Activated naive CD4-positive, alpha-beta T cell treated with Interleukin-2 at 50 U/mL for 16 hours (primary cell): ENCODE results near the gene CA4.
"Not testable (repeated sequence)": the region's sequence is repeated elsewhere in the genome, so short reads cannot be mapped to it uniquely, and the experiment has no call there.

ENCODE experiments used
- DNase-seq: peaks from one replicate; pipeline ENCODE4 v3.0.0-alpha.2; 2020

The CA4 gene

DNA sequence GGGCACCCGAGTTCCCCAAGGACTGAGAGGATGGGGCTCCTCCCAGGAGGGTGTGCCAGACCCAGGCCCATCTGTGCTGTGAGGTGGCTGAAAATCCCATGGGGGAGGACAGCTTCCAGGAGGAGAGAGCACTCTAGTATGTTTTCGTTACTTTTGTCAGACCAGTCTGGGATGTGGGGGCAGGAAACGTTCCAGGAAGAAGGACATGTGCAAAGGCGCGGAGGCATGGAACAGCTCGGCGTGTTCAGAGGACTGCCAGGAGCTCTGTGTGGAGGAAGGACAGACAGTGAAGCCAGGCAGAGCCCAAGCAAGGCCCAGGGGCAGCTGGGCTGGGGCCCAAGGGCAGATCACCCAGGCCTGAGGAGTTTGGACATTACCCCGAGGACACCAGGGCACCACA lies 7.0 kb downstream of the CA4 start:
- DNase-seq: no peak

DNA sequence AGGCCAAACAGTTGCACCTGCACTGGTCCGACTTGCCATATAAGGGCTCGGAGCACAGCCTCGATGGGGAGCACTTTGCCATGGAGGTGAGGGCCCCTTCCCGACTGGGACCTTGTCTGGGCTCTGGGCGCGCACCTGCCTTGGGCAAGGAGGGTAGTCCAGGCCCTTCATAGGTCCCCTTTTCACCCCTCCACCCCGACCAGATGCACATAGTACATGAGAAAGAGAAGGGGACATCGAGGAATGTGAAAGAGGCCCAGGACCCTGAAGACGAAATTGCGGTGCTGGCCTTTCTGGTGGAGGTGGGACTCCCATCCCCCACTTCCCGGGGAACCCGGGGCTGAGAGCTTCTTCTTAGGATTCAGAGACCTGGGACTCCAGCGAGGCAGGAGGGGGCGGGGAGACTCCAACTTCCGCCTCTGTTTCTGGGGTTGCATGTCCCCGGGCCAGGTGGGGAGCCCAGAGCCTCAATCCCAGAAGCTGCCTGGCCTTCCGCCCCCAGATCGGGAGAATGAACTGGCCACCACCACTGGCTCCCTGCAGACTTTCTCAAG lies 7.8 kb downstream of the CA4 start:
- no peak for DNase-seq

DNA sequence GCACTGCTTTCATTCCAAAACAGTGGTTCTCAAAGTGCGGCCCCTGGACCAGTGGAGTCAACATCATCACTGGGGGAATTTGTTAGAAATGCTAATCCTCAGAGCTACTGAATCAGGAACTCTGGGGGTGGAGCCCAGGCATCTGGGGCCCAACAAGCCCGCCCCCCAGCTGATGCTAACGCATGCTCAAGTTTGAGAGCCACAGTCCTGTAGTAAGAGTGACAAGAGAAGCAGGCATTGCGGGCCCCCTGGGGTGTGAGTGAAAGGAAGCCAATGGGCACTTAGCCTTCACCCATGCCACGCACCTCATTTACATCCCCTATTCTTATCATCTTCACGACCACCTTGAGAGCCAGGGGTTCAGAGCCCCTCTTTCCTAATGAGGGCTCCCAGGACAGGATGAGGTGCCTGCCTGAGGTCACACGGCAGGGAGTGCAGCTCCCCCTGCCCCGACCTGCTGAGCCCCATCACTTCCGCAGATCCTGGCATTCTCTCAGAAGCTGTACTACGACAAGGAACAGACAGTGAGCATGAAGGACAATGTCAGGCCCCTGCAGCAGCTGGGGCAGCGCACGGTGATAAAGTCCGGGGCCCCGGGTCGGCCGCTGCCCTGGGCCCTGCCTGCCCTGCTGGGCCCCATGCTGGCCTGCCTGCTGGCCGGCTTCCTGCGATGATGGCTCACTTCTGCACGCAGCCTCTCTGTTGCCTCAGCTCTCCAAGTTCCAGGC lies 9.1 kb downstream of the CA4 start:
- no peak for DNase-seq

DNA sequence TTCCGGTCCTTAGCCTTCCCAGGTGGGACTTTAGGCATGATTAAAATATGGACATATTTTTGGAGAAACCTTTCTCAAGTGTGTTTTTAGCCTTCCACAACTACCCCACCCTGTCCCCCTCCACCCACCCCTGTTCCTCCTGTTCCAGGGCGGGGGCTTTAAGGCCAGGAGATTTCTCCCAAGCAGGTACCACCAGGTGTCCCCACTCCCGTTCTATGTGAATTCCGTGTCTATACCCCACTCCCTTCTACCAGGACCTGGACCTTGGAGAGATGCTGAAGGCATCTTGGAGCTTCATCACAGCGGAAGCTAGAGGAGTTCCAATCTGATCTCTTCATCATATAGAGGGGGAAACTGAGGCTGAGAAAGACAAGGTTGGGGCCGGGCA lies 9.7 kb downstream of the CA4 start:
- DNase-seq: no peak

DNA sequence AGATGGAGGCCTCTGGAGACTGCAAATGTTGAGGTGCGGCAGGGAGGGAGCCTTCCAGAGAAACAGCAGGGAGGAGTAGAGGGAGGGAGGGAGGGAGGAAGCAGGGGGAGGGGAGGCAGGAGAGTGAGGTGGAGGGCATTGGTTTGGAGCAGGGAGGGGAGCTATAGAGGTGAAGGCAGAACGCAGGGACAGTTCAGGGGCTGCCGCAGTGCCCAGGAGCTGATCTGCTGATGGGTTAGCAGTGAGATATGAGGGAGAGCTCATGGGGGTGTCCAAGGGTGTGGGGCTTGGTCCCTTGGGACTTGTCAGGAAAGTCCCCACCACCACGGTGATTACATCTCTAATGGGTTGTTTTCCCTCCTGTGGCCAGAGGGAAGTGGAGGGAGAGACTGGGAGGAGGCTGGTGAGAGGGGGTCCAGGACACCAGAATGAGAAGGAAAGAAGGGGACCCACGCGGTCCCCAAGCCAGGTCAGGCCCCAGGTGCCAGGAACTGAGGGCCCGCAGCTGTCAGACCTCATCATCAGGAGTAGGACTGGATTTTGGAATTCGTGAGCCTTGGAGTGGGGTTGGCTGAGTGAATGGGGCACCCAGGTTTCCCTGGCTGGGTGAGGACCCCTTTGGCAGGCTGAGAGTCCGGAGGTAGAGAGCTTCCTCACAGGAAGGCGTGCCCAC lies 11.2 kb downstream of the CA4 start:
- DNase-seq: no peak

DNA sequence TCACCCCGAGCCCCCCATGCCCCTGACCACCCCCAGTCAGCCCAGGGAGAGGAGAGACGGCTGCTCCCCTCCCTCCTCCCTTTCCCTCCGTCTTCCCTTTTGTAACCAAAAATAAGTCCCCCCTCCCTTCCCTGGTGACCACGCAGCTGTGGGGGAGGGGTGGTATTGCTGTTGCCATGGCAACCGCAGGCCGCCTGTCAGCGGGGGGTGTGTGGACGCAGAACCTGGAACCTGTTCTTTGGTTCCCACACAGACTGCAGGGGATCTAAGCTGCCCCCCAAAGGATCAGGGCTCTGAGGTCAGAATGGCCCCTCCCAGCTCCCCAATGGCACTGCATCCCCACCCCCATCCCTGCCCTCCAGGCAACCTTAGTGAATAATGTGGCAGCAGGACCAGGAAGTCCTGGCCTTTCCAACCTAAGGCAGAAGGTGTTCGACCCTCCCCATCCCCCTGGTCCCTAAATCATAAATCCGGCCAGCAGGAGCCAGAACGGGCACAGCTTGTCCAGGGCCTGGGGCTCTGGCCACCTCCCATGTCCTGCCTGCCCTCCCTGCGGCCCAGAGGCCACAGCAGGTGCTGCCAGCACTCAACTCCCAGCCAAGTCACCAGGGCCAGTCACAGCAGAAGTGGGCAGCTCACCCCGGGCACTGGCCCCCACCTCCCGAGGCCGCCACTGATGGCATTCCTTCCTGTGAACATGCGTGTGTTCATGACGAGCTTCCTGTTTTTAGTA lies 12.0 kb downstream of the CA4 start:
- no peak for DNase-seq

DNA sequence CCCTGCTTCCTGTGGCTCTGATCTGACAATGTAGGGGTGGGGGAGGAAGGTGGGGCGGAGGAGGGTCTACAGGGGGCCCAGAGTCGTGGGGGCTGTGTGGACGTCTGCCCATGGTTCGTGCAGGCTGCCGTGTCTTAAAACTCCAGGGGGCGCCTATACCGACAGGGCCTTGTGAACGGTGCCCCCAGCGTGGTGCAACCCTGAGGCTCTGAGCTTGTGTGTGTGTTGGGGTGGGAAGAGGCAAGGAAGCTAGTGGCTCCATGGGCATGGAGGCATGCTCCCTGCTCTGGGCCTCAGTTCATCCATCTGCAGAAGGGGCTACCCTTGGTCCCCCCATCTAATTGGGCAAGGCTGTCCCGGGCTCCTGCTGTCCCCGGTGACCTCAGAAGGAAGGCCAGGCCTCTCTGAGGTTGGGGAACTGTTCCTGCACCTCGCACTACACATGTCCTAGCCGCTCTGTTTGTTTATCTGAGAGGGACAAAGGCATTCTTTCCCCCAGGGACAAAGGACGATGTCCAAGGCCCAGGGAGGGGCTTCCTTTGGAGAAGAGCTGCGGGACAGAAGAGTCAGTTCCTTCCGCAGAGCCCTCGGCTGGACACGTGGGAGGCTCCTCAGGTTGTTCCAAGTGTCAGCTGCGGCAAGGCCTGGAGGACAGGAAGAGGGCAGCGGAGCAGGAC lies 13.5 kb downstream of the CA4 start:
- no peak for DNase-seq

DNA sequence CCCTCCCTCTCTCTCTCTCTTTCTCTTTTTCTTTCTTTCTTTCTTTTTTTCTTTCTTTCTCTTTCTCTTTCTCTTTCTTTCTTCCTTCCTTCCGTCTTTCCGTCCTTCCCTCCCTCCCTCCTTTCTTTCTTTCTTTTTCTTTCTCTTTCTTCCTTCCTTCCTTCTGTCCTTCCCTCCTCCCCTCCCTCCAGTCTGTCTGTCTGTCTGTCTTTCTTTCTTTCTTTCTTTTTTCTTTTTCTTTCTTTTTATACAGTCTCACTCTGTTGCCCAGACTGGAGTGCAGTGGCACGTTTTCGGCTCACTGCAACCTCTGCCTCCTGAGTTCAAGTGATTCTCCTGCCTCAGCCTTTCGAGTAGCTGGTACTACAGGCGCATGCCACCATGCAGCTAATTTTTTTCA lies 14.4 kb downstream of the CA4 start:
- DNase-seq: no peak

DNA sequence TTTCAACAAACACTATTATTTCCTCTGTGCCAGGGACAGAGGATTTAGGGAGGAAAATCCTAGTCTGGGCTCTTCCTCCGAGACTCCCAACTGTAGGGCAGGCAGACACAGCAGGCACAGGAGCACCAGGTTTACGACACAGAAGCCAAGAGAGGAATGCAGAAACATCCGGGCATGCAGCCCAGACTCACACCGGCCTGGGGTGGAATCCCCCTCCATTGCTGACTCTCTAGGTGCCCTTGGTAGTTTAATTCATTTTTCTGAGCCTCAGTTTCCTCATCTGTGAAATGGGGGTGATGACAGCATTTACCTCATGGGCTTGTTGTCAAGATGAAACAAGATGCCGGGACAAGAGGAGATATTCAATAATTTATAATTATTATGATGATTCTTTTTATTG lies 14.9 kb downstream of the CA4 start:
- DNase-seq: no peak

DNA sequence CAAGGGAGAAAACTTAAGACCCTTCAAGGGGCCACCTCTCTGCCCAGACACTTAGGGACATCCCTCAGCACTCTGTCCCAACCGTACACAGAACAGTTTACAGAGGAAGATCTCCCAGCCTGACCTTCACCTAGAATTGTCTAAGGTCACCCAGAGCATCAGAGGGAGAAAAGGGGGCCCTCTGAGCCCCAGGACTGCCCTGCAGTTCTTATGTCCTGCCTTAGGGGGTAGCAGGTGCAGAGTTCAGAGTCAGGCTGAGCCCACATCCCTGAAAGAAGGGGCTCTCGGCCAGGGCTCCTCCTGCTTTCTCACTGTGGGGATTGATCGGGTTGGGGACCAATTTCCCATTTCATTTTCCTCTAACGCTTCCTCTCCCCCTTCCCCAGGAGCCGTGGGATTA lies 15.4 kb downstream of the CA4 start:
- DNase-seq: no peak

DNA sequence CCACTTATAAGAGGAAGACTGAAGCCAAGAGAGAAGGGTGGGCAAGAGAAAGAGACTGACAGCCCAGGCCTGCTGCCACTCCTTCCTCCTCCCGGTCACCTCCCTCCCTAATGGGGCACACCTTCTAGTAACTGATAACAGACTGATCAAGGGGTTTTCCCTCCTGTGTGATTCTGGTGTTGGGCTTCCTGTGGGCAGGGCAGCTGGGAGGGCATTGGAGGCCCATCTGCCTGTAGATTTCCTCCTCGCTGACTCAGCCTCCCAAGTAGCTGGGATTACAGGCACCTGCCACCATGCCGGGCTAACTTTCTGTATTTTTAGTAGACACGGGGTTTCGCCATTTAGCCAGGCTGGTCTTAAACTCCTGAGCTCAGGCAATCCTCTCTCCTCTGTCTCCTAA lies 16.2 kb downstream of the CA4 start:
- DNase-seq: peak; percentile 23

DNA sequence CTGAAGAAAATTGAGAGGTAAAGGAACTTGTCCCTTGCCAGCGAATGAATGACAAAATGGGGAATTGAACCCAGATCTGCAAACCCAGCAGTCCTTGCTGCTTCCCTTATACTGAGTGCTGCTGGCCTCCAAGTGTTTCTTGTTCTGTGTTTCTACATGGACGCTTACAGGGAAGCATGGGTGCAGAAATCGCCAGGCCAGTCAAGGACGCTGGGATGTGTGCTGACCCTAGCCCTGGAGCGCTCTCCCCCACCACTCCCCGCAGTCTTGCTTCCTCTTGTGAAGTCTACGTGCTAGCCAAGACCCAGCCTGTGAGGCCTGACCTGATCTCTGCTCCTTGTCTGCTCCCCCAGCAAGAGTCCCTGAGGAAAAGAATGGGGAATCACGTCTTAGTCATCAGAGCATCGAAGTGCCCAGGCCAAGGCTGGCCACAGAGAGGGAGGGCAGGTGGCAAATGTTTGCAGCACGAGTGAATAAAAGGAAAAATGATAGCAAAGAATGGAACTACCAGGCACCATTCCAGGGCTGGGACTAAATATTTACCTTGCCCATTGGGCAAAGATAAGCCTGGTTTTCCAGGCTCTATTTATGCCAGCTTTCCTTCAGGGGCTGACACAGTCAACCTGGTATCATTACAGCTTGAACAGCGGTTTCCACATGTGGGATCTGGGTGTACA lies 17.4 kb downstream of the CA4 start:
- DNase-seq: no peak

DNA sequence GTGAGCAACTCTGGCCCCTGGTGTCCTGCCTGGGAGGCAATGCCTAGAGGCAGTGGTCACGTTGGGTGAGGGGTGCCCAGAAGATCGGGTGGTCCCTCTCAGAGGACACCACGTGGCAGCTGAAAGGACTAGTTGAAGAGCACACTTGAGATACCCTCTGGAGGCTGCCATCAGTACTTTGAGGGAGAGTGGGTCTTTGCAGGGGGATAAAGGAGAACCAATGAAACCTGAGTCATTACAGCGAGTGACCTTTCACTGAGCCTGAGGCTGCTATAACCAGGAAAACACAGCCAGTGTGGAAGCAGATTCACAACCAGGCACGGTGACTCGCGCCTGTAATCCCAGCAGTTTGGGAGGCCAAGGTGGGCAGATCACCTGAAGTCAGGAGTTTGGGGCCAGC lies 18.9 kb downstream of the CA4 start:
- no peak for DNase-seq

DNA sequence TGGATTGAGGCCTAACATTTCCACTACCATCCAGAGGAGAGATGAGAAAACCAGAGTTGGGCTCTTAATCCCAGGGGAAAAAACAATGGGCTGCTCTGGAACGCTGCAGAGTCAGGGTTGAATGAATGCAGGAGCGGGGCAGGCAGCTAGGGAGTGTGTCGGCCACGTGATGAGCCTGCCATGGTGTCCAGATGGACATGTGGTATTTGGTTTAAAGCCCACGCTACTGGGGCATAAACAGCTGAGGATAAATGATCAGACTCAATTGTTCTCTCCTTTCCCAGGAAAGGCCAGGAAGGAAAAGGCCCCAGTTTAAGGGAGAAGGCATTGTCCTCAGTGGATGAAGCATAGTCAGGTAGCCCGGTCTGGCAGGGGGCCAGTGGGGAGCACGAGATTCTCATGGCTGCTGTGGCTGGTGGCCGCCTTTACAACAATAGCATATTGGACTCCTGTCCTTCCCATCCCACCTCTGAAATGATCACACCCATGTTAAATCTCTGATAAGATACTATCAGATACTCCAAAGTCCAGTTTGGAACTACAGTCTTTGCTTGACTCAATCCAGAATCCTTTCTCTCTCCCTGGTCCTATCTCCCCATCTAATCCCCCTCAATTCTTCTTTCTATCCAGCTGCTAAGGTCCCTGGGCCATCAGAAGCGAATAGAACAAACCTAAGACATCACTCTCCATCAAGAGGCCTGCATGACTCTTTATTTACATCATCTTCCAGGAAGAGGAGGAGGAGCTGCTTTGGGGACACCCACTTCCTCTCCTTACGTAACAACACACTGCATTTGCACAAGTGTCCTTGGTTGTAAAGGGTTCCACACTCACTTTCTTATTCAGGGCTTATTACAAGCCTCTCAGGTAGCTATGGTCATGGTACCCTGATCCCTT lies 20.4 kb downstream of the CA4 start:
- DNase-seq: no peak

DNA sequence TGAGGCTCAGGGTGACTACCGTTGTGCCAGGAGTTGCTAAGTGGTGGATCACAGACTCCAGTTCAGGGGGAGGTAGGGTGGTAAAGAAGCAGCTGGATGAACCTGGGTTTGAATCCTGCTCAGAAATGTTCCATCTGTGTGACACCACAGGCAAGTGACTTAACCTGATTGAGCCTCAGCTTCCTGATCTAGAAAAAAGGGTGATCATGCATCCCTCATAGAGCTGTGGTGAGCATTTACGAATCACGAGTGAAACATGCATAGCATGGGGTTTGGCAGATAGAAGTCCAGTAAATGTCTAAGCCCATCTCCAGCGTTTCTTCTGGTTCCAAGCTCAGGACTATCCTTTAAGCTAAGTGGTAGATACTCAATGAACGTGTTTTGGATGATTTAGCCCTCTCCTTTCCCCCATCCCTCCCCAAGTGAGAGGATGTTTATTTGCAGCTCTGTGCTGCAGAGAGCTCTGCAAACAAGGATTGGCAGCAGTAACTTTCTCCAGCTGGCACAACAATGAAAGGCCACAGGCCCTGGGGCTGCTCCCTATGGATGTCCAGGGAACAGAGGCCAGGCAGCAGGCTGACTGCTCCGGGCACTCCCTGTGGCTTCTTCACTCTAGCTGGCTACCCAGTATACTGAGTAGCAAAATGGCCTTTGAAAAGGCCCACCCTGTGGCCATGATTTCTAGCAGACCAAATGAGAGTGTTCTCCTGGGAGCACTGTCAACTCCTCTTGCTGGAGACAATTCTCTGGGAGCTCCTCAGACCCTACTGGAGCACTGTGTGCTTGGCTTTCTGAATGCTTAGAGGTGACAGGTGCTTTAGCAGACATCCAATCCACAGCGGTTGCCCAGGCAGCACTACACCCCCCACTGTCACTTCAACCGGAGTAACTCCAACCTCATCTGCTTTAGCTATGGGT lies 21.3 kb downstream of the CA4 start:
- no peak for DNase-seq

DNA sequence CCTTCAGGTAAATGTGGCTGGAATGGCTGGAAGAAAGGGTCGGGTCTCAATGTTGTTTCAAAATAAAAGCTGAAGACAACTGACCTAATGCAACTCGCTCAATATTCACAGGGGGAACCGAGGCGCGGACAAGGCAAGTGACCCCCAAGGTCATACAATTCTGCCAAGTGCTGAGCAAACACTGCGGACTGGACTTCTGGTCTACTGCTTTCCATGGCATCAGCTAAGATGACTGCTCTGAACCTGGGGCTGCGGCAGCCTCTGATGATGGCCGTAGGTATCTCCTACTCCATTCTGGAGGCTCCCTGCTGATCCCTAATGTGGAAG lies 21.9 kb downstream of the CA4 start:
- DNase-seq: no peak

DNA sequence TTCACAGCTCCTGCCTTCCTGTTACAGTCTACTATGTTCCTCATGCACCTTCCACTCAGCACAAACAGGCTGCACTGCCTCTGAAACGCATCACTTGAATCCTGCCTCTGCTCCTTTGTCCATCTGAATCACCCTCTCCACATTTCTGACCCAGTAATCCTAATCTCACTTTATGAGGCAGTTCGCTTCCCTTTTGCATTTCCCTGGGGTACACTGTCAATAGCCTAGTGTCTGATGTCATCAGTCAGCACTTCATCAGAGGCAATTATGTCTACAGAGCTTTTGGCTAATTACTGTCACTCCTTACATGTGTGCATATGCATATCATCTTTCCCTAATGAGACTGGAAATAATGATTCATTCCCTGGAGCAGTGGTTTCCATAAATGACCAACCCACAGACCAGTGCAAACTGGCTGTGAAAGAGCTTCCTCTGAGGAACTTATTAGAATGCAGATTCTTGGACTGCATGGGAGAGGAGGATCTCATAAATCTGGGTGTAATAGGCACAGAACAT lies 23.6 kb downstream of the CA4 start:
- no peak for DNase-seq

DNA sequence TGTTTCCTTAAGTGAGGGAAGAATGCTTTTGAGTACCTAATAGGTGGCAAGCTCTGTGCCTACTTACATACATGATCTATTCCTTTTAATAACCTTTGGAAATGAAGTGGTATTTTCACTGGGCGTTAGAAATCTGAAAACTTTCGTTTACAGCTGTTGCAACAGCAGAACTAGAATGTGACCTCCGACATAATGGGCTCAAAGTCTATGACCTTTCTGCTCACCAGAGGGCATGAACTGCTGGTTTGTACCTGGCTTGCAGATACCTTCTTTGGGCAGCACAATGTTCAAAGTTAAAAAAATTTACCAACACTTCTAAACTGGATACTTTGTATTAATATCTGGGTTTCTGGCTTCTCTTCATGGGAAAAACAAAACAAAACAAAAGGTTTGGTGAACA lies 24.3 kb downstream of the CA4 start:
- no peak for DNase-seq

DNA sequence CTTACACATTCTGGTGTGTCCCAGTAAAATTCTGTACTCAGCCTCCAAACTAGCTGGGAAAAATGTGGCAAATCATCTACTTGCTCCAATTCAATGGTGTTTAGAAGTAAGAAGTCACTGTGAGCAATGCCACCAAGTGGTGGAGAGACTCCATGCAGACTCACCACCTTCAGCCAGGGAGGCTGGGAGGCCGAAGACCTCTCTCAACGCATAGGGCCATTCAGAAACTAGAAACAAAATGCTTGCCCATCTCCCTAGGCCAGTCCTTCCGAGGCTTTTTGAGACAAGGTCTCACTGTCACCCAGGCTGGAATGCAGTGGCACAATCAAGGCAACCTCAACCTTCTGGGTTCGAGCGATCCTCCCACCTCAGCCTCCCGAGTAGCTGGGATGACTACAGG lies 25.0 kb downstream of the CA4 start:
- not testable (repeated sequence) for DNase-seq

DNA sequence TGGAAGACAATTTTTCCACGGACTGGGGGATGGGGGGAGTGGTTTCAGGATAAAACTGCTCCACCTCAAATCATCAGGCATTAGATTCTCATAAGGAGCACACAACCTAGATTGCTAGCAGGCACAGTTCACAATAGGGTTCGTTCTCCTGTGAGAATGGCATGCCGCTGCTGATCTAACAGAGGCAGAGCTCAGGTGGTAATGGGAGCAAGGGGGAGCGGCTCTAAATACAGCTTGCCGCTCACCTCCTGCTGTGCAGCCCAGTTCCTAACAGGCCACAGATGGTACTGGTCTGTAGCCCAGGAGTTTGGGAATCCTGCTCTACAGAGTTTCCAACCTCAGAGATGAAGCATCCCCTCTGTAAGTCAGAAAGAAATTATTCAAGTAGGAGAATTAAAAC lies 27.0 kb downstream of the CA4 start:
- DNase-seq: not testable (repeated sequence)
